ENCODE measurements around the gene NOB1. TPM values are rescaled to one million over a fixed set of nuclear protein-coding genes. Genes with fewer than 3 reads are reported as not detected.

NOB1 gene
- total and polyA plus RNA-seq, 2 donors: 23.2 to 32.3 TPM

- no peak for DNase-seq (ENCODE audit: low read depth in 6 of 9, low spot score in 9 of 9)
- Histone ChIP-seq H3K36me3 (ENCODE audit: control insufficient read depth in 2 of 2, insufficient read depth in 2 of 2, low read length in 1 of 2) (peaks cover under 1 to 3% of the 10 kb centered on the region in 2 donors), H3K9me3 (ENCODE audit: control insufficient read depth in 2 of 2, insufficient read depth in 1 of 2, low read length in 1 of 2) (no peaks in the 10 kb centered on the region), H3K27ac (ENCODE audit: low read depth in 1 of 2, low read length in 1 of 2) (no peak overlapping the region), H3K4me3 (ENCODE audit: low read length in 2 of 2) (no peak overlapping the region), H3K4me1 (ENCODE audit: control insufficient read depth in 2 of 2, insufficient read depth in 2 of 2, low read length in 2 of 2) (peaks cover 0 to 3% of the 10 kb centered on the region in 2 donors), H3K27me3 (ENCODE audit: control insufficient read depth in 2 of 2, insufficient read depth in 1 of 2, low read length in 1 of 2) (no peaks in the 10 kb centered on the region)
- 98% methylated on average over 2 of the region's 2 CpGs for WGBS
Observed at GRCh38 chr16:69706975-69707340, 47.8 kb downstream of the NOB1 start.

DNA sequence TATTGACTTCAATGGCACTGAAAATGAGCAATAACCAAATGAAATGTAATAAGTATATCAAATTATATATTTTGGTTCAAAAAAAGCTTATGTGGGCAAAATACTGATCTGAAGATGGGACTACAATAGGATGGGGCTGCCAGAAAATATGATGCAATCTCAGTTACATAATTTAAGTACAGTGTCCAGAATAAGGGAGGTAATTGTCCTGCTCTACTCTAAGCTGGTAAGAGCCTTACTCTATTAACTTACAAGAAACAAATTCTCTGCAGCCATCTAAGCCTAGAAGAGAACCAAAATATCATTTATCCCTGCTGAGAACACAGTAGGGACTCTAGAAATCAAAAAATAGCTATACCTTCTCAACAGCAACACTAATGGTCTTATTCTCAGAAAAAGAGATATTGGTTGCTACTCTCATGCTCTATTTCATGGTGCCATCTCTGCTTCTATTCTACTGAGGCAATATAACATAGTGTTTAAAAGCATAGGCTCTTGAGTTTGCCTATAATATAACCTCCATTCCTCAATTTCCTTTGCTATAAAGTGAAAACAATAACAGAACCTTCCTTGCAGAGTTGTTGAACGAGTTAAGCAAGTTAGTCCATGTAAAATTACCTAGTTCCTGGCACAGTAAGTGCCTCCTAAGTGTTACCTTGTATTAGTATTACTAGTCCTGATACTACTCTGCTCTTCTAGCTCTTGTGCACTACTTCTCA, 48.3 kb downstream of the NOB1 start:
- H3K4me3 ChIP-seq (ENCODE audit: low read length in 2 of 2): no peak overlapping the region
- 96% methylated on average over 1 of the region's 1 CpG for WGBS
- H3K36me3 ChIP-seq (ENCODE audit: control insufficient read depth in 2 of 2, insufficient read depth in 2 of 2, low read length in 1 of 2): peaks cover 0 to 3% of the 10 kb centered on the region in 2 donors
- H3K27me3 ChIP-seq (ENCODE audit: control insufficient read depth in 2 of 2, insufficient read depth in 1 of 2, low read length in 1 of 2): no peaks in the 10 kb centered on the region
- no peak for DNase-seq (ENCODE audit: low read depth in 6 of 9, low spot score in 9 of 9)
- H3K27ac ChIP-seq (ENCODE audit: low read depth in 1 of 2, low read length in 1 of 2): no peak overlapping the region
- peaks cover 0 to 3% of the 10 kb centered on the region in 2 donors for H3K4me1 ChIP-seq (ENCODE audit: control insufficient read depth in 2 of 2, insufficient read depth in 2 of 2, low read length in 2 of 2)
- no peaks in the 10 kb centered on the region for H3K9me3 ChIP-seq (ENCODE audit: control insufficient read depth in 2 of 2, insufficient read depth in 1 of 2, low read length in 1 of 2)

- no peak for DNase-seq (ENCODE audit: low read depth in 6 of 9, low spot score in 9 of 9)
- no peaks in the 10 kb centered on the region for H3K9me3 ChIP-seq (ENCODE audit: control insufficient read depth in 2 of 2, insufficient read depth in 1 of 2, low read length in 1 of 2)
- H3K4me3 ChIP-seq (ENCODE audit: low read length in 2 of 2): no peak overlapping the region
- no peak overlapping the region for H3K27ac ChIP-seq (ENCODE audit: low read depth in 1 of 2, low read length in 1 of 2)
- H3K4me1 ChIP-seq (ENCODE audit: control insufficient read depth in 2 of 2, insufficient read depth in 2 of 2, low read length in 2 of 2): no peaks in the 10 kb centered on the region
- no peaks in the 10 kb centered on the region for H3K27me3 ChIP-seq (ENCODE audit: control insufficient read depth in 2 of 2, insufficient read depth in 1 of 2, low read length in 1 of 2)
- peaks cover 0 to 3% of the 10 kb centered on the region in 2 donors for H3K36me3 ChIP-seq (ENCODE audit: control insufficient read depth in 2 of 2, insufficient read depth in 2 of 2, low read length in 1 of 2)
- WGBS: 95% methylated on average over 2 of the region's 2 CpGs
Observed at GRCh38 chr16:69703638-69704037, 51.1 kb downstream of the NOB1 start.

DNA sequence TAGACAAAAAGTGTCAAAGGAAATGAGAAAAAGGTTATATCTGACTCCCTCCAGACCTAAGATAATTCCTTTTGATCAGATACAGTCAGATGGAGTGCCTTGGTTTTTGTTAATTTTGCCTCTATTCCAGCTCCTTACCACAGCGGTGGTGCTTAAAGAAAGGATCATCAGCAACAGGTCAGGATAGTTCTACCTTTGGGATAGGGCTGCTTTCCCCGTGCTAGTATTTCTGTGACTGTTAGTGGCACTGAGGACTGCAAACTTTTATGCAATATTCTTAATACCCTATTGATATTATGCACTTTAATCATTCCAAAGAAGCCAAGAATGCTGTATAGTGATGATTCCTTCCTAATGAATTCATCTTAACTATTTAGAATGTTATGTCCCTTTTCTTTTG, 52.9 kb downstream of the NOB1 start:
- no peak for DNase-seq (ENCODE audit: low read depth in 6 of 9, low spot score in 9 of 9)
- H3K27ac ChIP-seq (ENCODE audit: low read depth in 1 of 2, low read length in 1 of 2): no peak overlapping the region
- H3K4me1 ChIP-seq (ENCODE audit: control insufficient read depth in 2 of 2, insufficient read depth in 2 of 2, low read length in 2 of 2): no peaks in the 10 kb centered on the region
- no peaks in the 10 kb centered on the region for H3K27me3 ChIP-seq (ENCODE audit: control insufficient read depth in 2 of 2, insufficient read depth in 1 of 2, low read length in 1 of 2)
- WGBS: 98% methylated on average over 2 of the region's 2 CpGs
- H3K36me3 ChIP-seq (ENCODE audit: control insufficient read depth in 2 of 2, insufficient read depth in 2 of 2, low read length in 1 of 2): peaks cover 0 to 8% of the 10 kb centered on the region in 2 donors
- no peaks in the 10 kb centered on the region for H3K9me3 ChIP-seq (ENCODE audit: control insufficient read depth in 2 of 2, insufficient read depth in 1 of 2, low read length in 1 of 2)
- H3K4me3 ChIP-seq (ENCODE audit: low read length in 2 of 2): no peak overlapping the region

- Histone ChIP-seq H3K27ac (ENCODE audit: low read depth in 1 of 2, low read length in 1 of 2) (no peak overlapping the region), H3K36me3 (ENCODE audit: control insufficient read depth in 2 of 2, insufficient read depth in 2 of 2, low read length in 1 of 2) (peaks cover 0 to 8% of the 10 kb centered on the region in 2 donors), H3K27me3 (ENCODE audit: control insufficient read depth in 2 of 2, insufficient read depth in 1 of 2, low read length in 1 of 2) (no peaks in the 10 kb centered on the region), H3K4me3 (ENCODE audit: low read length in 2 of 2) (no peak overlapping the region), H3K4me1 (ENCODE audit: control insufficient read depth in 2 of 2, insufficient read depth in 2 of 2, low read length in 2 of 2) (no peaks in the 10 kb centered on the region), H3K9me3 (ENCODE audit: control insufficient read depth in 2 of 2, insufficient read depth in 1 of 2, low read length in 1 of 2) (no peaks in the 10 kb centered on the region)
- DNase-seq (ENCODE audit: low read depth in 6 of 9, low spot score in 9 of 9): no peak
Observed at GRCh38 chr16:69701452-69701851, 53.3 kb downstream of the NOB1 start.

- no peak for DNase-seq (ENCODE audit: low read depth in 6 of 9, low spot score in 9 of 9)
- 99% methylated on average over 1 of the region's 1 CpG for WGBS
Observed at GRCh38 chr16:69699915-69700314, 54.8 kb downstream of the NOB1 start.

GRCh38 chr16:69698404-69698803, 56.3 kb downstream of the NOB1 start:
- peaks cover 14 to 34% of the 10 kb centered on the region in 2 donors for H3K36me3 ChIP-seq (ENCODE audit: control insufficient read depth in 2 of 2, insufficient read depth in 2 of 2, low read length in 1 of 2)
- DNase-seq (ENCODE audit: low read depth in 6 of 9, low spot score in 9 of 9): no peak
- no peaks in the 10 kb centered on the region for H3K4me1 ChIP-seq (ENCODE audit: control insufficient read depth in 2 of 2, insufficient read depth in 2 of 2, low read length in 2 of 2)
- H3K4me3 ChIP-seq (ENCODE audit: low read length in 2 of 2): no peak overlapping the region
- WGBS: 96% methylated on average over 3 of the region's 3 CpGs
- H3K27ac ChIP-seq (ENCODE audit: low read depth in 1 of 2, low read length in 1 of 2): no peak overlapping the region
- no peaks in the 10 kb centered on the region for H3K9me3 ChIP-seq (ENCODE audit: control insufficient read depth in 2 of 2, insufficient read depth in 1 of 2, low read length in 1 of 2)
- H3K27me3 ChIP-seq (ENCODE audit: control insufficient read depth in 2 of 2, insufficient read depth in 1 of 2, low read length in 1 of 2): no peaks in the 10 kb centered on the region

More at GRCh38 chr16:69699915-69700314, 54.8 kb downstream of the NOB1 start:
- Histone ChIP-seq H3K27ac (ENCODE audit: low read depth in 1 of 2, low read length in 1 of 2) (no peak overlapping the region), H3K9me3 (ENCODE audit: control insufficient read depth in 2 of 2, insufficient read depth in 1 of 2, low read length in 1 of 2) (no peaks in the 10 kb centered on the region), H3K36me3 (ENCODE audit: control insufficient read depth in 2 of 2, insufficient read depth in 2 of 2, low read length in 1 of 2) (peaks cover 3 to 23% of the 10 kb centered on the region in 2 donors), H3K4me3 (ENCODE audit: low read length in 2 of 2) (no peak overlapping the region), H3K27me3 (ENCODE audit: control insufficient read depth in 2 of 2, insufficient read depth in 1 of 2, low read length in 1 of 2) (no peaks in the 10 kb centered on the region), H3K4me1 (ENCODE audit: control insufficient read depth in 2 of 2, insufficient read depth in 2 of 2, low read length in 2 of 2) (no peaks in the 10 kb centered on the region)

DNA sequence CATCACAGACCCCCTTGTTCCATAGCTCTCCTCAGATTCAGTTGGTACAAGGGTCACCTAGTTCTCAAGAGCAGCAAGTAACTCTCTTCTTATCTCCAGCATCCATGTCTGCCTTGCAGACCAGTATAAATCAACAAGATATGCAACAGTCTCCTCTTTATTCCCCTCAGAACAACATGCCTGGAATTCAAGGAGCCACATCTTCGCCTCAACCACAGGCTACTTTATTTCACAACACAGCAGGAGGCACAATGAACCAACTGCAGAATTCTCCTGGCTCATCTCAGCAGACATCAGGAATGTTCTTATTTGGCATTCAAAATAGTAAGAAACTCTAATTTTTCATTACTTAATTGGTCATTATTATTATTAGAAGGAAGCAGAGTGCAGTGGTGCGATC, 60.8 kb downstream of the NOB1 start:
- Histone ChIP-seq H3K36me3 (ENCODE audit: control insufficient read depth in 2 of 2, insufficient read depth in 2 of 2, low read length in 1 of 2) (peaks cover 32 to 50% of the 10 kb centered on the region in 2 donors), H3K9me3 (ENCODE audit: control insufficient read depth in 2 of 2, insufficient read depth in 1 of 2, low read length in 1 of 2) (no peaks in the 10 kb centered on the region), H3K4me3 (ENCODE audit: low read length in 2 of 2) (no peak overlapping the region), H3K27ac (ENCODE audit: low read depth in 1 of 2, low read length in 1 of 2) (no peak overlapping the region), H3K4me1 (ENCODE audit: control insufficient read depth in 2 of 2, insufficient read depth in 2 of 2, low read length in 2 of 2) (no peaks in the 10 kb centered on the region), H3K27me3 (ENCODE audit: control insufficient read depth in 2 of 2, insufficient read depth in 1 of 2, low read length in 1 of 2) (no peaks in the 10 kb centered on the region)
- no peak for DNase-seq (ENCODE audit: low read depth in 6 of 9, low spot score in 9 of 9)
- WGBS: 100% methylated on average over 2 of the region's 2 CpGs

DNA sequence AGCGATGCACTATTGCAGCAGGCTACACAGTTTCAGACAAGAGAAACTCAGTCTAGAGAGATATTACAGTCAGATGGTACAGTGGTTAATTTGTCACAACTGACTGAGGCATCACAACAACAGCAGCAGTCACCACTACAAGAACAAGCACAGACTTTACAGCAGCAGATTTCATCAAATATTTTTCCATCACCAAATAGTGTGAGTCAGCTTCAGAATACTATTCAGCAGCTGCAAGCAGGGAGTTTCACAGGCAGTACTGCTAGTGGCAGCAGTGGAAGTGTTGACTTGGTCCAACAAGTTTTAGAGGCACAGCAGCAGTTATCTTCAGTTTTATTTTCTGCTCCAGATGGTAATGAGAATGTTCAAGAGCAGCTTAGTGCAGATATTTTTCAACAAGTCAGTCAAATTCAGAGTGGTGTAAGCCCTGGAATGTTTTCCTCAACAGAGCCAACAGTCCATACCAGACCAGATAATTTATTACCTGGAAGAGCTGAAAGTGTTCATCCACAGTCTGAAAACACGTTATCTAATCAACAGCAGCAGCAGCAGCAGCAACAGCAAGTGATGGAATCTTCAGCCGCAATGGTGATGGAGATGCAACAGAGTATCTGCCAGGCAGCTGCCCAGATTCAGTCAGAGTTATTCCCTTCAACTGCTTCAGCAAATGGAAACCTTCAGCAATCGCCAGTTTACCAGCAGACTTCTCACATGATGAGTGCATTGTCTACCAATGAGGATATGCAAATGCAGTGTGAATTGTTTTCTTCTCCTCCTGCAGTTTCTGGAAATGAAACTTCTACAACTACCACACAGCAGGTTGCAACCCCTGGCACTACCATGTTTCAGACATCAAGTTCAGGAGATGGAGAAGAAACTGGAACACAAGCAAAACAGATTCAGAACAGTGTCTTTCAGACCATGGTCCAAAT, 62.5 kb downstream of the NOB1 start:
- H3K4me1 ChIP-seq (ENCODE audit: control insufficient read depth in 2 of 2, insufficient read depth in 2 of 2, low read length in 2 of 2): no peaks in the 10 kb centered on the region
- H3K27ac ChIP-seq (ENCODE audit: low read depth in 1 of 2, low read length in 1 of 2): no peak overlapping the region
- H3K36me3 ChIP-seq (ENCODE audit: control insufficient read depth in 2 of 2, insufficient read depth in 2 of 2, low read length in 1 of 2): peaks cover 32 to 46% of the 10 kb centered on the region in 2 donors
- 97% methylated on average over 4 of the region's 4 CpGs for WGBS
- no peak for DNase-seq (ENCODE audit: low read depth in 6 of 9, low spot score in 9 of 9)
- no peaks in the 10 kb centered on the region for H3K27me3 ChIP-seq (ENCODE audit: control insufficient read depth in 2 of 2, insufficient read depth in 1 of 2, low read length in 1 of 2)
- no peaks in the 10 kb centered on the region for H3K9me3 ChIP-seq (ENCODE audit: control insufficient read depth in 2 of 2, insufficient read depth in 1 of 2, low read length in 1 of 2)
- H3K4me3 ChIP-seq (ENCODE audit: low read length in 2 of 2): no peak overlapping the region
